CD4-positive, alpha-beta T cell treated with Interferon alpha-2 for 1 hour (primary cell): ENCODE measurements around the gene DCAF15.

Experiments used
- DNase-seq, 2 donors: peaks; one replicate each; pipeline ENCODE4 v3.0.0-alpha.2; 2020 to 2022

DCAF15 gene

DNA sequence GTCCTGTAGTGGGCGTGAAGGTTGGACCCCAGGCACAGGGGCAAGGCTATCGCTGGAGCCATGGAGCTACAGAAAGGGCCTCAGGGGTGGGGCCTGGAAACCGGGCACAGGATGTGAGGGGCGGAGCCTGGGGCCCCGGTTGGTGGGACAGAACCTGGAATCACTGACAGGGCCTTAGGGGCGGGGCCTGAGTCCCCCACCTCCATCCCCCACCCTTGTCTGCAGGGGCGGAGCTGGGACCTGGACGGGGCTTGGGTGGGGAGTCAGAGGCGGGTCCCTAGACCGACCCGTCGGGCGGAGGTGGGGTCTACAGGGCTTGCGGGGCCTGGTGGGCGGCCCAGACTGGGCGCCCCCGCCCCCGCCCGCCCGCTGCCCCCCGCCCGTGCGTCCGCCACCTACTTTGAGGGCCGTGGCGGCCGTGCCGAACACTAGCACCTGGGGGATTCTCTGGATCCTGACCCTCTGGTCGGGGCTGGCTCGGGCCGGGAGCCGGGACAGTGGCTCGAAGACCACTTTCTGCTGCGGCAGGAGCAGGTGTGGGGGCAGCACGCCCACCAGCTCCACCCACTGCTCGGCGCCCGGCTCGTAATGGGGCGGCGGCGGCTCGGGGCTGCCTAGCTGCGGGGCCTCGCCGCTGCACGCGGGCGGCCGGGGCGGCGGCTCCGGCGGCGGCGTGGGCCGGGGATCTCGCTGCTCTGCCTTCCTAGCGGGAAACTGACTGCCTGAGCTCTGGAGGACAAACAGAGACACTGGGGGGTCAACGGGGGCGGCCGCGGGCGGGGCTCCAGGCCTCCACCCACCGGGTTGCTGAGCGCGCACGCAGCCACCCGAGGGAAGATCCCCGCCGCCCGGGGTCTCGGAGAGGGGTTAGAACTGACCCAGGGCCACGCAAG lies 26.3 kb downstream of the DCAF15 start:
- peak; percentile 44 to 46 for DNase-seq

DNA sequence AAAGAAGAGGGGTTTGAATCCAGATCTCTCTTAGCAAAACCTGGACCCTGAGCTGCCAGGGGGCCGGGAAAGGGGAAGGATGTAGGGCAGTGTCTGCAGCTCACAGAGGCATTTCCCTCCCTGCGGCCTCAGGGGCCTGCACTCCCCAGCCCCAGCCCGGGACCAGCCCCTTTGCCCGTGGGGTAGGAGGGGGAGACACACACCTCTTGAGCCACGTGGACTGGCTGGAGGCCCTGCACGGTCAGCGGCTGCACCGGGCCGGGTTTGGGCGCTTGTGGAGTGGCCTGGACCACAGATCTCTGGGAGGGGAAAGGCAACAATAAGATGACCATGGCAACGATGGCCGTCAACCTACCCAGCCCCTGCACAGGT lies 26.9 kb downstream of the DCAF15 start:
- no peak for DNase-seq

DNA sequence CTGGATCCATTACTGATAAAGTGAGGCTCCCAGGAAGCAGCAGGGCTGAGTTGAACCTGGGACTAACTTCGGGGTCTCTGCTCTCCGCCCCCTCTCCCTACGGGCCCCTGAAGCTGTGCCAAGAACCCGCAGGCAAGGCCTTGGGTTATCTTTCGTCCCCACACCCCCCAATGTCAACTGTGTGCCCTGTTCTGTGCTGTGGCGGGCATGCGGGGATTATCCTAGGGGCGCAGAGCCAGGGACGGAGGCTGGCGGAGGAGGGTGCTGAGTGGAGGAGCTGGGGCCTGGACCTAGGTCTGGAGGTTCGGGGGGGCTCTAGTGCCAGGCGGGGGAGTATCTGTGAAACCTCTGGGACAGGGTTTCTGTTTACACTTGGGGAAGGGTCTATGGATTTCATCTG lies 27.4 kb downstream of the DCAF15 start:
- DNase-seq: no peak

GRCh38 chr19:13980340-13980739 lies 28.0 kb downstream of the DCAF15 start:
- DNase-seq: no peak

GRCh38 chr19:13981021-13981420 lies 28.7 kb downstream of the DCAF15 start:
- DNase-seq: no peak

GRCh38 chr19:13981467-13981866 lies 29.2 kb downstream of the DCAF15 start:
- no peak for DNase-seq

DNA sequence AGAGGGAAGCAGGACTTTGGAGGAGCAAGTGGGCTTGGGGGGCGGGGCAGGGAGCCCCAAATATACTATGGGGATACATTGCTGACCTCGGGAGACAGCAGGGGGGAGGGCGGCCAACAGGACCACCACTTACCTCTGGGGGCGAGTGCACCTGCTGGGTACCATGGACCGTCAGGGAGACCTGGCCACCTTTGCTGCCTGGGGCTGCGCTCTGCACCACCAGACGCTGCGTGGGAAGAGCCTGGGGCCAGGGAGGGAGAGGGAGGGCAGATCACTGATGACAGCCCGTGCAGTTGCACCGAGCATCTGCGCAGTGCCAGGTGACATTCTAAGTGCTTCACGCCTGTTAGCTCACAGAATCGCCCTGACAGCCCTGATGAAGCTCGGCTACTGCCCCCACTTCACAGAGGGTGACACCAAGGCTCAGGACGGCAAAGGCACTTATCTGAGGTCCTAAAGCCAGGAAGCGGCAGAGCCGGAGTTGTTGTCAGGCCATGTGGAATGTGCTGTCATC lies 29.7 kb downstream of the DCAF15 start:
- no peak for DNase-seq

DNA sequence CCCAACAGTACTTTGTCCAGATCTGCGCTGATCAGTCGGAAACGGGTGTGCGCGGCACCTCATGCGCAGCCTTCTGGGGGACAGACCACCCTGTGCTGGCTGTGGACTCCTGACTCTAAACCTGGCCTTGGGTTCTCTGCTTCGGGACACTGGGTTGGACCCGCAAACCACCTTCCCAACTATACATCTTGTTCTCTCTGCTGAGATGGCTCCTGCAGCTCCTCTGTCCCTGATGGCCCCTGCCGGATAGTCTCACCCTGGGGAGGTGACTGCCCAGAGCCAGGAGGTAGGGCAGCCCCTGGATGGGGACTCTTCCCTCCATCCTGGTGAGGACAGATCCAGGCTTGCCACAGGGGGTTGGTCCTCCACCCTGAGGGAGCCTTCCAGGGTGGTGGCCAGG lies 30.5 kb downstream of the DCAF15 start:
- no peak for DNase-seq

- peak in 1 of 2 donors; percentile 53 for DNase-seq
These were observed 31.0 kb downstream of the DCAF15 start for GRCh38 chr19:13983213-13983889.

- no peak for DNase-seq
These were observed 31.9 kb downstream of the DCAF15 start for GRCh38 chr19:13984186-13984585.

GRCh38 chr19:13984875-13985741 lies 32.8 kb downstream of the DCAF15 start:
- peak; percentile 40 to 45 for DNase-seq

- DNase-seq: no peak
These were observed 33.5 kb downstream of the DCAF15 start for GRCh38 chr19:13985771-13986347.

- peak; percentile 98 for DNase-seq
These were observed 34.1 kb downstream of the DCAF15 start for GRCh38 chr19:13986348-13986904.

DNA sequence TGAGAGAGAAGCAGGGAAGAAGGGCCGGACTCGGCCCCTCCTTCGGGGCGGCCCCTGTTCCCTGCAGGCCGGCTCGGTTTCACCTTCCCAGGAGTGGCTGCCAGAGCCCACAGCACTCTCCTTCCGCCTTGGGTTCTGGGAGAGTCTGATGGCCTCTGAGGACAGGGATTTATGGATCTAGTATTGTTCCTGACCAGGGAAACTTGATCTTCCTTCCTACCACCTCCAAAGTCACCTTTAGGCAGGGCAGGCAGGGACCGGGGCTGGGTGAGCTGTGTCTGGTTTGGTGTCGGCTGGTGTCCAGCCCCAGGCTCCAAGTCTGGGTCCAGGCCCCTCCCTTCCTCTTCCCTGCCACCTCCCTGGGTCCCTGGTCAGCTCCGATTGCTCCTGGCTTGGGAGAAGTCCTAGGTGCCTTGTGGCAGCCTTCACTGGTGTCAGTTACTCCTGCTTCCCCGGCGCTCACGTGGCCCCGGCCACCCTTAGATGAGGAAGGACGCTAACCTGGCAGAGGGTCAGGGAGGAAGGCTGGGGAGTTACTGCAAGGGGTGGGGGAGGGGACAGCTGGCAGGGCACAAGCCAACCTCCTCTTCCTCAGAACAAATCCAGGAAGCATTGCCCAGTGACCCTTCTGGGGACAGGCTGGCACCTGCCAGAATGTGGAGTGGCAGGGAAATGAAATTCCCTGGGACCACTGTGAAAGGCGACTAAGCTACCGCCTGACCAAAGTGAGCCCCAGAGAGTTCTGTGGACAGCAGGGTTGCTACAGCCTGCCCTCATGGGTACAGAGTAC lies 35.0 kb downstream of the DCAF15 start:
- DNase-seq: no peak

DNA sequence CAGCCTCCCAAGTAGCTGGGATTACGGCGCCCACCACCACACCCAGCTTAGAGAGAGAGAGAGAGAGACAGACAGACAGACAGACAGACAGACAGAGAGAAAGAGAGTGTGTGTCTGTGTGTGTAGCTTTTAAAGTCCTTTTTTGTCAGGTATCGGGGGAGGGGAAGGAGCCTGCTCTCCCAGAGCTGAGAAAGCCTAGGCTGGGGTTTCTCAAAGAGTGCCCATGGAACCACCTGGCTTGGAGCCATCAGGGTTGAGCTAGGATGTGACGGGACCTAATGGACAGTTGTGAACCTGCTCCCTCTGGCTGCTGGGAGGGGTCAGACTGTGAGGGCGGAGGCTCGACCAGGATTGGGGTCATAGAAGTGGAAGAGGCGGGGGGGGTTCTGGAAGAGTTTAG lies 37.2 kb downstream of the DCAF15 start:
- no peak for DNase-seq

GRCh38 chr19:13990085-13990484 lies 37.8 kb downstream of the DCAF15 start:
- no peak for DNase-seq

GRCh38 chr19:13992025-13992424 lies 39.7 kb downstream of the DCAF15 start:
- DNase-seq: no peak

GRCh38 chr19:13993590-13994300 lies 41.4 kb downstream of the DCAF15 start:
- no peak for DNase-seq

GRCh38 chr19:13995017-13995728 lies 42.9 kb downstream of the DCAF15 start:
- DNase-seq: no peak
